B cell (primary cell): ENCODE measurements around the gene ZNF398.

Experiments
- CTCF ChIP-seq: fragments of 200-600 bp; IDR thresholded peaks from one replicate; pipeline ENCODE4 v1.8.0; 2022; ENCODE audit warnings: antibody characterized with exemption, mild to moderate bottlenecking
- EZH2 ChIP-seq: IDR thresholded peaks from 2 replicates; pipeline ENCODE4 v1.6.1; 2012; ENCODE audit warnings: borderline replicate concordance, low read depth, mild to moderate bottlenecking, moderate library complexity, low read length; ENCODE audit not compliant: insufficient read depth, poor library complexity, severe bottlenecking

DNA sequence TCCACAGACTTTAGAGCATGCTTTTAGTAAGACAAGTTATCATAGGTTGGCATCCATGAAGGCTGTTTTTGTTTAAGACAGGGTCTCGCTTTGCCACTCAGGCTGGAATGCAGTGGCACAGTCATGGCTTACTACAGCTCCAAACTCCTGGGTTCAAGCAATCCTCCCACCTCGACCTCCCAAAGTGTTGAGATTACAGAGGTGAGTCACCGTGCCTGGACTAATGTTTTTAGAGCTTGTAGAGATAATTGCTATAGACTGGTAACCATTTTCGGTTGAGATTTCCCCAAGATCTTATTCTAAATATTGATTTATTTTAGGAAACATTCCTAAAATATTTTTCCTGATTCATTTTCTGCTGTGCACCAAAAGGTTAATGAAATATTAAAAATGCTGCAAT lies 5.4 kb upstream of the ZNF398 start:
- TF ChIP-seq CTCF (no peak), EZH2 (no peak)
